GM12878 (cell line): ENCODE measurements around the gene S100A14. TPM values are rescaled to one million over a fixed set of nuclear protein-coding genes. Genes with fewer than 3 reads are reported as not detected.

Experiments used
- ATAC-seq: fragments of 200-7000 bp; cut with Tn5 transposase; 3 replicates; pipeline ENCODE4 v1.9.1; 2020; ENCODE audit warnings: mild to moderate bottlenecking, moderate library complexity
- BruUV-seq: library from RNA; stranded (reverse); fragments of 400-500 nt; replicated peaks from 2 replicates; lab custom pipeline; 2021; lab: Mats Ljungman, UMichigan
- CTCF ChIA-PET: fragments of 300-600 bp; sonication (Branson Sonifier 250); formaldehyde crosslinking; extraction: SDS; loops from one replicate; lab custom pipeline; 2021; ENCODE audit warnings: inconsistent platforms; lab: Yijun Ruan, JAX
- POLR2A ChIA-PET: fragments of 350-600 bp; formaldehyde crosslinking; extraction: SDS; loops from one replicate; lab custom pipeline; 2021; ENCODE audit warnings: inconsistent platforms; lab: Charles Lee
- RAD21 ChIA-PET: fragments of 300-600 bp; sonication (Branson Sonifier 250); formaldehyde crosslinking; loops from one replicate; lab custom pipeline; 2023; ENCODE audit warnings: antibody characterized with exemption; ENCODE audit not compliant: unreplicated experiment; lab: Charles Lee
- SMC1A ChIA-PET: fragments of 300-600 bp; sonication (Branson Sonifier 250); formaldehyde crosslinking; loops from one replicate; lab custom pipeline; 2023; ENCODE audit not compliant: unreplicated experiment, uncharacterized antibody; lab: Charles Lee
- DNase-seq: peaks from one replicate; pipeline ENCODE4 v3.0.0-alpha.2; 2011; ENCODE audit warnings: low read depth, low spot score
- FAIRE-seq: peaks from 3 replicates; lab custom pipeline; 2011; peaks lifted over from hg19 to GRCh38; lab: Jason Lieb, UNC
- H2AFZ ChIP-seq: 2 replicates; pipeline ENCODE4 v1.6.0; 2011; ENCODE audit warnings: low read depth, low read length, control low read depth; ENCODE audit not compliant: control insufficient read depth
- H3K27ac ChIP-seq: 2 replicates; pipeline ENCODE4 v1.5.1; 2011; ENCODE audit warnings: control low read depth; ENCODE audit not compliant: control insufficient read depth, insufficient read depth
- H3K27me3 ChIP-seq, 2 experiments: replicated peaks in 1 of 2; 2 replicates each; pipeline versions ENCODE4 v1.6.0 to v1.6.1; 2011; ENCODE audit warnings: low read length in 1 of 2; ENCODE audit not compliant: control insufficient read depth in 2 of 2, insufficient read depth in 2 of 2
- H3K36me3 ChIP-seq, 2 experiments: 2 replicates each; pipeline ENCODE4 v1.5.1; 2011; ENCODE audit warnings: low read length in 1 of 2; ENCODE audit not compliant: control insufficient read depth in 2 of 2, insufficient read depth in 2 of 2
- H3K4me1 ChIP-seq: 2 replicates; pipeline ENCODE4 v1.6.1; 2011; ENCODE audit warnings: mild to moderate bottlenecking, low read length, moderate library complexity, mixed read lengths; ENCODE audit not compliant: control insufficient read depth, insufficient read depth
- H3K4me2 ChIP-seq: 2 replicates; pipeline ENCODE4 v1.6.0; 2011; ENCODE audit warnings: control low read depth; ENCODE audit not compliant: control insufficient read depth, insufficient read depth
- H3K4me3 ChIP-seq: fragments of 200-600 bp; sonication (generic); 2 replicates; pipeline ENCODE4 v1.5.1; 2016
- H3K79me2 ChIP-seq: 2 replicates; pipeline ENCODE4 v1.6.0; 2011; ENCODE audit warnings: low read length; ENCODE audit not compliant: control insufficient read depth, insufficient read depth
- H3K9ac ChIP-seq: 2 replicates; pipeline ENCODE4 v1.8.0; 2011; ENCODE audit warnings: low read length, control low read depth, mixed read lengths; ENCODE audit not compliant: control insufficient read depth, insufficient read depth
- H3K9me3 ChIP-seq: replicated peaks from 3 replicates; pipeline ENCODE4 v1.5.1; 2011; ENCODE audit warnings: mild to moderate bottlenecking, low read length; ENCODE audit not compliant: control insufficient read depth, insufficient read depth
- H4K20me1 ChIP-seq: 2 replicates; pipeline ENCODE4 v1.6.0; 2011; ENCODE audit not compliant: control insufficient read depth, insufficient read depth
- CHD2 ChIP-seq: IDR thresholded peaks from 2 replicates; pipeline ENCODE4 v1.6.1; 2011; ENCODE audit warnings: low read depth, low read length, improper control_type of control experiment, borderline replicate concordance
- DPF2 ChIP-seq: fragments of 450-650 bp; IDR thresholded peaks from 2 replicates; pipeline ENCODE4 v1.6.1; 2017; ENCODE audit warnings: mild to moderate bottlenecking
- E4F1 ChIP-seq: fragments of 450-650 bp; IDR thresholded peaks from 2 replicates; pipeline ENCODE4 v1.6.1; 2018; ENCODE audit warnings: borderline replicate concordance, mild to moderate bottlenecking; ENCODE audit not compliant: partially characterized antibody
- NKRF ChIP-seq: fragments of 450-650 bp; conservative IDR thresholded peaks from 2 replicates; pipeline ENCODE4 v1.6.1; 2017; ENCODE audit warnings: mild to moderate bottlenecking, moderate library complexity
- PRDM15 ChIP-seq: fragments of 450-650 bp; formaldehyde crosslinking; IDR thresholded peaks from 2 replicates; pipeline ENCODE4 v1.4.0; 2020; ENCODE audit warnings: mild to moderate bottlenecking, moderate library complexity
- RAD51 ChIP-seq: fragments of 450-650 bp; IDR thresholded peaks from 2 replicates; pipeline ENCODE4 v1.6.1; 2016; ENCODE audit warnings: moderate library complexity, mild to moderate bottlenecking, inconsistent platforms
- RFX5 ChIP-seq: IDR thresholded peaks from 2 replicates; pipeline ENCODE4 v1.6.1; 2011; ENCODE audit warnings: low read depth, low read length, improper control_type of control experiment
- SIN3A ChIP-seq: IDR thresholded peaks from 2 replicates; pipeline ENCODE4 v1.6.1; 2012; ENCODE audit warnings: low read depth, low read length, improper control_type of control experiment
- SREBF1 ChIP-seq: IDR thresholded peaks from 2 replicates; pipeline ENCODE4 v1.6.1; 2012; ENCODE audit warnings: mild to moderate bottlenecking, low read length
- STAT1 ChIP-seq: fragments of 450-650 bp; conservative IDR thresholded peaks from 2 replicates; pipeline ENCODE4 v1.6.1; 2014; ENCODE audit warnings: antibody characterized with exemption, mild to moderate bottlenecking
- SUZ12 ChIP-seq: fragments of 200-600 bp; sonication (generic); IDR thresholded peaks from one replicate; pipeline ENCODE4 v1.6.1; 2018; ENCODE audit warnings: antibody characterized with exemption, mild to moderate bottlenecking; ENCODE audit not compliant: unreplicated experiment
- TBL1XR1 ChIP-seq: IDR thresholded peaks from 2 replicates; pipeline ENCODE4 v1.6.1; 2012; ENCODE audit warnings: low read depth, low read length, improper control_type of control experiment
- YBX1 ChIP-seq: fragments of 450-650 bp; IDR thresholded peaks from 2 replicates; pipeline ENCODE4 v1.6.1; 2016; ENCODE audit warnings: antibody characterized with exemption
- ZNF217 ChIP-seq: fragments of 450-650 bp; IDR thresholded peaks from 2 replicates; pipeline ENCODE4 v1.6.1; 2017; ENCODE audit warnings: antibody characterized with exemption, mild to moderate bottlenecking
- ZNF24 ChIP-seq: fragments of 450-650 bp; IDR thresholded peaks from 2 replicates; pipeline ENCODE4 v1.6.1; 2017; ENCODE audit warnings: antibody characterized with exemption, mild to moderate bottlenecking
- ZSCAN29 ChIP-seq: fragments of 450-650 bp; IDR thresholded peaks from 2 replicates; pipeline ENCODE4 v1.6.1; 2017; ENCODE audit warnings: mild to moderate bottlenecking, moderate library complexity
- WGBS: methylation state at CpG from one replicate; pipeline ENCODE4 v1.1.6; 2016; ENCODE audit warnings: low lambda C conversion rate; ENCODE audit not compliant: insufficient replicate concordance, insufficient coverage; ENCODE audit errors: missing lambda C conversion rate; 5-methylcytosine and 5-hydroxymethylcytosine counted together
- in situ Hi-C: fragments of 300-500 bp; cut with MboI; formaldehyde crosslinking; loops from 9 replicates; pipeline ENCODE4 v1.14.3; 2018; ENCODE audit warnings: mixed read lengths
- intact Hi-C: fragments of 100-400 bp; cut with micrococcal nuclease; formaldehyde crosslinking; loops from one replicate; pipeline ENCODE4 v1.14.2; 2022; ENCODE audit not compliant: unreplicated experiment
- polyA plus RNA-seq, 11 experiments: library from polyadenylated mRNA; depleted of rRNA in 4 of 11; unstranded in 6 of 11; stranded (reverse) in 5 of 11; fragments of >200 nt; fragmentation: Nextera tagmentation in 4 of 11; fragmentation: Illumina TruSeq in 1 of 11; extraction: Ambion mirVana in 4 of 11; extraction: Trizol in 1 of 11; gene quantifications; 1 replicate in 1 of 11; 2 replicates in 10 of 11; pipeline versions ENCODE4 v1.2.1 to v1.2.3, GENCODE V29; 2011 to 2016; ENCODE audit warnings: inconsistent platforms in 2 of 11, missing spikeins in 2 of 11, low read depth in 1 of 11
- total RNA-seq, 4 experiments: library from RNA; depleted of rRNA in 3 of 4; stranded (reverse); fragments of >200 nt in 3 of 4; fragmentation: Illumina TruSeq in 1 of 4; extraction: Trizol in 1 of 4; gene quantifications; 2 replicates each; pipeline versions ENCODE4 v1.2.1 to v1.2.3, GENCODE V29; 2013 to 2021

S100A14 gene
- total and polyA plus RNA-seq, 10 of the 15 experiments (the other 5 are each of a cell fraction or from before 2014, with no cell fraction given): 0.20 to 0.77 (median 0.45) TPM; not detected in 4

GRCh38 chr1:153608089-153608682 is 7.9 kb downstream of the S100A14 start:
- Histone ChIP-seq H3K27me3 (no peaks in the 10 kb centered on the region), H2AFZ (no peak overlapping the region), H3K4me1 (no peaks in the 10 kb centered on the region), H3K9me3 (no peaks in the 10 kb centered on the region), H3K36me3 (no peaks in the 10 kb centered on the region), H3K27ac (no peak overlapping the region), H4K20me1 (no peaks in the 10 kb centered on the region), H3K4me3 (no peak overlapping the region), H3K4me2 (no peak overlapping the region), H3K9ac (no peak overlapping the region), H3K79me2 (no peaks in the 10 kb centered on the region)
- RAD21 ChIA-PET: interaction anchor here (0.6 to 1.2 kb wide), 2 partner anchors 10 to 153 kb away, joined by 3 read pairs; no protein-coding TSS in a partner anchor
- WGBS: 50% methylated on average over 7 of the region's 7 CpGs
- FAIRE-seq (no peak), ATAC-seq (no peak), DNase-seq (no peak)
- intact Hi-C loops (no loop called here), in situ Hi-C loops (no loop called here)
- BruUV-seq: no TSS peak
- POLR2A ChIA-PET: interaction anchor here (0.6 kb wide), 1 partner anchor 88 kb away, joined by 3 read pairs; no protein-coding TSS in a partner anchor
- SMC1A ChIA-PET: no interaction called here
- CTCF ChIA-PET: interaction anchor here (2.1 kb wide), 1 partner anchor 40 kb away, joined by 7 read pairs; no protein-coding TSS in a partner anchor
- TF ChIP-seq ZSCAN29 (no peak), RAD51 (no peak), SIN3A (no peak), RFX5 (no peak), CHD2 (no peak), NKRF (no peak), TBL1XR1 (no peak), SUZ12 (no peak), ZNF217 (no peak), STAT1 (no peak), PRDM15 (CRISPR knock-in tag) (no peak), YBX1 (no peak), DPF2 (no peak), ZNF24 (no peak), SREBF1 (no peak), E4F1 (no peak)
